ENCODE measurements around the gene IGFBP5.

DNA sequence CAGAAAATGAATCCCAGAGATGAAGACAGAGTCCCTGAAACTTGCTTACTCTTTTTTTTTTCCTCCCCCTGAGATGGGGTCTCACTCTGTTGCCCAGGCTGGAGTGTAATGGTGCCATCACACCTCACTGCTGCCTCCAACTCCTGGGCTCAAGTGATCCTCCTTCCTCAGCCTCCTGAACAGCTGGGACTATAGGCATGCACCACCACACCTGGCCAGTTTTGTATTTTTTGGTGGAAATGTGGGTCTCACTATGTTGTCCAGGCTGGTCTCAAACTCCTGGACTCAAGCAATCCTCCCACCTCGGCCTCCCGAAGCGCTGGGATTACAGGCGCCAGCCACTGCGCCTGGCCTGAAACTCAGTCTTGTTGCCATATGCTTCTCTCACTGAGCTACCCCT lies 34.3 kb downstream of the IGFBP5 start:
- TF ChIP-seq, protein P1, sequence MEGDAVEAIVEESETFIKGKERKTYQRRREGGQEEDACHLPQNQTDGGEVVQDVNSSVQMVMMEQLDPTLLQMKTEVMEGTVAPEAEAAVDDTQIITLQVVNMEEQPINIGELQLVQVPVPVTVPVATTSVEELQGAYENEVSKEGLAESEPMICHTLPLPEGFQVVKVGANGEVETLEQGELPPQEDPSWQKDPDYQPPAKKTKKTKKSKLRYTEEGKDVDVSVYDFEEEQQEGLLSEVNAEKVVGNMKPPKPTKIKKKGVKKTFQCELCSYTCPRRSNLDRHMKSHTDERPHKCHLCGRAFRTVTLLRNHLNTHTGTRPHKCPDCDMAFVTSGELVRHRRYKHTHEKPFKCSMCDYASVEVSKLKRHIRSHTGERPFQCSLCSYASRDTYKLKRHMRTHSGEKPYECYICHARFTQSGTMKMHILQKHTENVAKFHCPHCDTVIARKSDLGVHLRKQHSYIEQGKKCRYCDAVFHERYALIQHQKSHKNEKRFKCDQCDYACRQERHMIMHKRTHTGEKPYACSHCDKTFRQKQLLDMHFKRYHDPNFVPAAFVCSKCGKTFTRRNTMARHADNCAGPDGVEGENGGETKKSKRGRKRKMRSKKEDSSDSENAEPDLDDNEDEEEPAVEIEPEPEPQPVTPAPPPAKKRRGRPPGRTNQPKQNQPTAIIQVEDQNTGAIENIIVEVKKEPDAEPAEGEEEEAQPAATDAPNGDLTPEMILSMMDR (IDR thresholded peaks at IDR 0.05), result no peak
- TF ChIP-seq EZH2 (IDR thresholded peaks at IDR 0.05) (no peak), EZH2phosphoT487 (IDR thresholded peaks at IDR 0.05) (no peak)
